Measurements from ENCODE around the gene MON2.

Gene MON2

GRCh38 chr12:62621101-62621638 is 154.5 kb downstream of the MON2 start:
- no peak for DNase-seq

- DNase-seq: no peak
These were observed 155.6 kb downstream of the MON2 start for GRCh38 chr12:62622177-62622576.

GRCh38 chr12:62625228-62625627 is 158.6 kb downstream of the MON2 start:
- DNase-seq: peak; percentile 97

GRCh38 chr12:62627181-62627580 is 160.6 kb downstream of the MON2 start:
- no peak for DNase-seq

- no peak for DNase-seq
These were observed 162.8 kb downstream of the MON2 start for GRCh38 chr12:62629413-62629812.

GRCh38 chr12:62629971-62630739 is 163.5 kb downstream of the MON2 start:
- DNase-seq: no peak

GRCh38 chr12:62631471-62632410 is 165.1 kb downstream of the MON2 start:
- DNase-seq: peak; percentile 78

- DNase-seq: no peak
These were observed 165.8 kb downstream of the MON2 start for GRCh38 chr12:62632411-62632918.

- DNase-seq: no peak
These were observed 169.0 kb downstream of the MON2 start for GRCh38 chr12:62635649-62636048.

GRCh38 chr12:62637679-62638078 is 171.1 kb downstream of the MON2 start:
- no peak for DNase-seq

GRCh38 chr12:62640910-62641448 is 174.4 kb downstream of the MON2 start:
- peak; percentile 23 for DNase-seq

- no peak for DNase-seq
These were observed 175.9 kb downstream of the MON2 start for GRCh38 chr12:62642486-62642885.

- DNase-seq: peak; percentile 19
These were observed 176.9 kb downstream of the MON2 start for GRCh38 chr12:62643486-62643885.

GRCh38 chr12:62646566-62646965 is 179.9 kb downstream of the MON2 start:
- DNase-seq: no peak

GRCh38 chr12:62647586-62647985 is 181.0 kb downstream of the MON2 start:
- DNase-seq: no peak

GRCh38 chr12:62649412-62650138 is 182.9 kb downstream of the MON2 start:
- DNase-seq: no peak
